Measurements from ENCODE around the gene CXorf49B. TPM values are rescaled to one million over a fixed set of nuclear protein-coding genes. Genes with fewer than 3 reads are reported as not detected.
"Not testable (repeated sequence)": the region's sequence is repeated elsewhere in the genome, so short reads cannot be mapped to it uniquely, and the experiment has no call there.

The CXorf49B gene
- not detected in 2 replicates for total RNA-seq

DNA sequence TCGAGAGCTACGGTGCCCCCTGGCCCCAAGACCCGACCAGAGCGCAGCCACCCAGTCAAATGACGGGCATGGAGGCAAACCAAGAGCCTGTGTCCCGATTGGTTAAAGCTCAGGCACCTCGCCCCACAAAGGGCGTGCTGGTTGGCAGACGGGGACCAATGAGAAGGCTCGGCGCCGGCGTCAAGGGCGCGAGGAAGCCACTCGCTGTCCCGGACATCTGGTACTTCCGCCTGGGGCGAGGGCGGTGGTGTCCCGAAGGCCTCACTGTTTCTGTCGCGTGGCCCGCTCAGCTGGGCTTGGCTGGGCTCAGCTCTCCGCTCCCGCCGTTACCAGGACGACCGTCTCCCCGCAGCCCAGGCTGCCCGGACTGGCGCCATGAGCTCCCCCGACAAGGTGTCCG lies at the start of gene CXorf49B:
CXorf49B (plus strand) TSS at position 301 of the 400 bp plus-strand sequence; CDS start at position 376, 75 bp downstream.
- not testable (repeated sequence) for DNase-seq (ENCODE audit: insufficient read length, low spot score, missing footprints); H3K27me3 ChIP-seq (ENCODE audit: insufficient read depth, low read length); H3K4me2 ChIP-seq (ENCODE audit: insufficient read depth, low read length); H4K20me1 ChIP-seq (ENCODE audit: insufficient read depth, low read length); H3K79me2 ChIP-seq (ENCODE audit: insufficient read depth, low read length); H3K4me3 ChIP-seq (ENCODE audit: insufficient read depth, low read length); H3K27ac ChIP-seq (ENCODE audit: low read depth, low read length); H3K4me1 ChIP-seq (ENCODE audit: insufficient read depth, low read length); H3K9me3 ChIP-seq (ENCODE audit: low read depth, low read length); H3K36me3 ChIP-seq (ENCODE audit: insufficient read depth, low read length); H2AFZ ChIP-seq (ENCODE audit: low read length)

GRCh38 chrX:71714064-71714463 lies 49.1 kb upstream of the CXorf49B start:
- H3K27ac ChIP-seq (ENCODE audit: low read depth, low read length); H3K79me2 ChIP-seq (ENCODE audit: insufficient read depth, low read length); H3K4me1 ChIP-seq (ENCODE audit: insufficient read depth, low read length); H4K20me1 ChIP-seq (ENCODE audit: insufficient read depth, low read length); H3K36me3 ChIP-seq (ENCODE audit: insufficient read depth, low read length); H3K4me2 ChIP-seq (ENCODE audit: insufficient read depth, low read length); H3K9me3 ChIP-seq (ENCODE audit: low read depth, low read length); H2AFZ ChIP-seq (ENCODE audit: low read length); H3K4me3 ChIP-seq (ENCODE audit: insufficient read depth, low read length); H3K27me3 ChIP-seq (ENCODE audit: insufficient read depth, low read length); DNase-seq (ENCODE audit: insufficient read length, low spot score, missing footprints): not testable (repeated sequence)

GRCh38 chrX:71715551-71715950 lies 47.6 kb upstream of the CXorf49B start:
- H3K36me3 ChIP-seq (ENCODE audit: insufficient read depth, low read length); H3K27ac ChIP-seq (ENCODE audit: low read depth, low read length); H3K27me3 ChIP-seq (ENCODE audit: insufficient read depth, low read length); H3K4me3 ChIP-seq (ENCODE audit: insufficient read depth, low read length); H2AFZ ChIP-seq (ENCODE audit: low read length); H4K20me1 ChIP-seq (ENCODE audit: insufficient read depth, low read length); DNase-seq (ENCODE audit: insufficient read length, low spot score, missing footprints); H3K4me2 ChIP-seq (ENCODE audit: insufficient read depth, low read length); H3K79me2 ChIP-seq (ENCODE audit: insufficient read depth, low read length); H3K9me3 ChIP-seq (ENCODE audit: low read depth, low read length); H3K4me1 ChIP-seq (ENCODE audit: insufficient read depth, low read length): not testable (repeated sequence)

- H3K36me3 ChIP-seq (ENCODE audit: insufficient read depth, low read length); H3K9me3 ChIP-seq (ENCODE audit: low read depth, low read length); H3K27ac ChIP-seq (ENCODE audit: low read depth, low read length); H3K4me3 ChIP-seq (ENCODE audit: insufficient read depth, low read length); H2AFZ ChIP-seq (ENCODE audit: low read length); H3K4me2 ChIP-seq (ENCODE audit: insufficient read depth, low read length); H3K27me3 ChIP-seq (ENCODE audit: insufficient read depth, low read length); H3K79me2 ChIP-seq (ENCODE audit: insufficient read depth, low read length); DNase-seq (ENCODE audit: insufficient read length, low spot score, missing footprints); H3K4me1 ChIP-seq (ENCODE audit: insufficient read depth, low read length); H4K20me1 ChIP-seq (ENCODE audit: insufficient read depth, low read length): not testable (repeated sequence)
These were observed 46.8 kb upstream of the CXorf49B start for GRCh38 chrX:71716323-71716722.

- H2AFZ ChIP-seq (ENCODE audit: low read length); H3K79me2 ChIP-seq (ENCODE audit: insufficient read depth, low read length); H3K36me3 ChIP-seq (ENCODE audit: insufficient read depth, low read length); H3K4me3 ChIP-seq (ENCODE audit: insufficient read depth, low read length); H3K27me3 ChIP-seq (ENCODE audit: insufficient read depth, low read length); DNase-seq (ENCODE audit: insufficient read length, low spot score, missing footprints); H3K4me2 ChIP-seq (ENCODE audit: insufficient read depth, low read length); H3K27ac ChIP-seq (ENCODE audit: low read depth, low read length); H3K9me3 ChIP-seq (ENCODE audit: low read depth, low read length); H3K4me1 ChIP-seq (ENCODE audit: insufficient read depth, low read length); H4K20me1 ChIP-seq (ENCODE audit: insufficient read depth, low read length): not testable (repeated sequence)
These were observed 45.0 kb upstream of the CXorf49B start, which contains the start of gene CXorf49 for GRCh38 chrX:71718185-71718584. CXorf49 (minus strand) TSS chrX:71718285; CDS start chrX:71718151, 134 bp downstream.

GRCh38 chrX:71719195-71719594 lies 44.0 kb upstream of the CXorf49B start:
- not testable (repeated sequence) for H3K4me2 ChIP-seq (ENCODE audit: insufficient read depth, low read length); H2AFZ ChIP-seq (ENCODE audit: low read length); H3K4me1 ChIP-seq (ENCODE audit: insufficient read depth, low read length); H3K4me3 ChIP-seq (ENCODE audit: insufficient read depth, low read length); H3K9me3 ChIP-seq (ENCODE audit: low read depth, low read length); H3K36me3 ChIP-seq (ENCODE audit: insufficient read depth, low read length); H3K27ac ChIP-seq (ENCODE audit: low read depth, low read length); H3K79me2 ChIP-seq (ENCODE audit: insufficient read depth, low read length); DNase-seq (ENCODE audit: insufficient read length, low spot score, missing footprints); H4K20me1 ChIP-seq (ENCODE audit: insufficient read depth, low read length); H3K27me3 ChIP-seq (ENCODE audit: insufficient read depth, low read length)

- H4K20me1 ChIP-seq (ENCODE audit: insufficient read depth, low read length); H3K4me2 ChIP-seq (ENCODE audit: insufficient read depth, low read length); DNase-seq (ENCODE audit: insufficient read length, low spot score, missing footprints); H2AFZ ChIP-seq (ENCODE audit: low read length); H3K36me3 ChIP-seq (ENCODE audit: insufficient read depth, low read length); H3K4me3 ChIP-seq (ENCODE audit: insufficient read depth, low read length); H3K9me3 ChIP-seq (ENCODE audit: low read depth, low read length); H3K27ac ChIP-seq (ENCODE audit: low read depth, low read length); H3K27me3 ChIP-seq (ENCODE audit: insufficient read depth, low read length); H3K79me2 ChIP-seq (ENCODE audit: insufficient read depth, low read length); H3K4me1 ChIP-seq (ENCODE audit: insufficient read depth, low read length): not testable (repeated sequence)
These were observed 42.8 kb upstream of the CXorf49B start for GRCh38 chrX:71720289-71720886.

GRCh38 chrX:71760688-71761281 lies 2.4 kb upstream of the CXorf49B start:
- not testable (repeated sequence) for H3K4me2 ChIP-seq (ENCODE audit: insufficient read depth, low read length); DNase-seq (ENCODE audit: insufficient read length, low spot score, missing footprints); H3K27me3 ChIP-seq (ENCODE audit: insufficient read depth, low read length); H2AFZ ChIP-seq (ENCODE audit: low read length); H4K20me1 ChIP-seq (ENCODE audit: insufficient read depth, low read length); H3K4me1 ChIP-seq (ENCODE audit: insufficient read depth, low read length); H3K9me3 ChIP-seq (ENCODE audit: low read depth, low read length); H3K36me3 ChIP-seq (ENCODE audit: insufficient read depth, low read length); H3K27ac ChIP-seq (ENCODE audit: low read depth, low read length); H3K79me2 ChIP-seq (ENCODE audit: insufficient read depth, low read length); H3K4me3 ChIP-seq (ENCODE audit: insufficient read depth, low read length)

GRCh38 chrX:71764832-71765231 lies 1.7 kb downstream of the CXorf49B start:
- not testable (repeated sequence) for H3K9me3 ChIP-seq (ENCODE audit: low read depth, low read length); H3K4me3 ChIP-seq (ENCODE audit: insufficient read depth, low read length); H4K20me1 ChIP-seq (ENCODE audit: insufficient read depth, low read length); DNase-seq (ENCODE audit: insufficient read length, low spot score, missing footprints); H3K27me3 ChIP-seq (ENCODE audit: insufficient read depth, low read length); H3K4me1 ChIP-seq (ENCODE audit: insufficient read depth, low read length); H3K36me3 ChIP-seq (ENCODE audit: insufficient read depth, low read length); H3K27ac ChIP-seq (ENCODE audit: low read depth, low read length); H2AFZ ChIP-seq (ENCODE audit: low read length); H3K4me2 ChIP-seq (ENCODE audit: insufficient read depth, low read length); H3K79me2 ChIP-seq (ENCODE audit: insufficient read depth, low read length)

All from osteoblast (primary cell).